ENCODE results near the gene HOXC5. TPM values are rescaled to one million over a fixed set of nuclear protein-coding genes. Genes with fewer than 3 reads are reported as not detected.

HOXC5 gene
- total RNA-seq, 1 experiment from 2014 or later: not detected

- Histone ChIP-seq H3K9me2 (replicated peaks; ENCODE audit: insufficient read depth, low read length) (no peaks in the 10 kb centered on the region), H3K4me3 (ENCODE audit: low read length) (no peak overlapping the region), H3K27ac (ENCODE audit: low read length) (no peak overlapping the region), H3K9ac (ENCODE audit: low read length) (0 out of 2 replicates have a peak overlapping the region, but pooled peaks have one; percentile 35), H3K4me2 (ENCODE audit: low read depth, low read length, poor library complexity, severe bottlenecking) (no peak overlapping the region), H2AFZ (ENCODE audit: low read length) (peak overlapping the region; percentile 65), H3K36me3 (ENCODE audit: insufficient read depth, low read length) (no peaks in the 10 kb centered on the region), H3K4me1 (ENCODE audit: low read length) (peaks cover 17% of the 10 kb centered on the region), H3K27me3 (ENCODE audit: low read length) (peaks cover 2% of the 10 kb centered on the region; the same call in 1 of the 2 replicates), H3K79me2 (ENCODE audit: low read length) (no peaks in the 10 kb centered on the region), H3K9me3 (ENCODE audit: low read length) (no peaks in the 10 kb centered on the region), H4K20me1 (ENCODE audit: insufficient read depth, low read depth, low read length) (no peaks in the 10 kb centered on the region)
- DNase-seq: no peak
Observed at GRCh38 chr12:54026640-54027441, 6.0 kb upstream of the HOXC5 start.

GRCh38 chr12:54027442-54027786, 5.4 kb upstream of the HOXC5 start:
- H3K9ac ChIP-seq (ENCODE audit: low read length): no peak overlapping the region
- H3K36me3 ChIP-seq (ENCODE audit: insufficient read depth, low read length): no peaks in the 10 kb centered on the region
- no peaks in the 10 kb centered on the region for H3K79me2 ChIP-seq (ENCODE audit: low read length)
- no peak overlapping the region for H3K4me3 ChIP-seq (ENCODE audit: low read length)
- H2AFZ ChIP-seq (ENCODE audit: low read length): no peak overlapping the region
- no peaks in the 10 kb centered on the region for H3K9me2 ChIP-seq (replicated peaks; ENCODE audit: insufficient read depth, low read length)
- H3K4me2 ChIP-seq (ENCODE audit: low read depth, low read length, poor library complexity, severe bottlenecking): no peak overlapping the region
- H4K20me1 ChIP-seq (ENCODE audit: insufficient read depth, low read depth, low read length): no peaks in the 10 kb centered on the region
- H3K9me3 ChIP-seq (ENCODE audit: low read length): no peaks in the 10 kb centered on the region
- no peak for DNase-seq
- peaks cover 17% of the 10 kb centered on the region for H3K4me1 ChIP-seq (ENCODE audit: low read length)
- H3K27ac ChIP-seq (ENCODE audit: low read length): no peak overlapping the region
- peaks cover 2% of the 10 kb centered on the region; the same call in 1 of the 2 replicates for H3K27me3 ChIP-seq (ENCODE audit: low read length)

- no peaks in the 10 kb centered on the region for H4K20me1 ChIP-seq (ENCODE audit: insufficient read depth, low read depth, low read length)
- H3K4me2 ChIP-seq (ENCODE audit: low read depth, low read length, poor library complexity, severe bottlenecking): no peak within 1 kb of the TSS
- peaks cover 26% of the 10 kb centered on the region for H3K4me1 ChIP-seq (ENCODE audit: low read length)
- no peaks in the 10 kb centered on the region for H3K9me3 ChIP-seq (ENCODE audit: low read length)
- no peak within 1 kb of the TSS for H2AFZ ChIP-seq (ENCODE audit: low read length)
- peaks cover 2% of the 10 kb centered on the region; the same call in 1 of the 2 replicates for H3K27me3 ChIP-seq (ENCODE audit: low read length)
- H3K36me3 ChIP-seq (ENCODE audit: insufficient read depth, low read length): no peaks in the 10 kb centered on the region
- H3K9ac ChIP-seq (ENCODE audit: low read length): no peak within 1 kb of the TSS
- DNase-seq: peak; percentile 62
- no peaks in the 10 kb centered on the region for H3K9me2 ChIP-seq (replicated peaks; ENCODE audit: insufficient read depth, low read length)
- no peaks in the 10 kb centered on the region for H3K79me2 ChIP-seq (ENCODE audit: low read length)
- H3K4me3 ChIP-seq (ENCODE audit: low read length): no peak within 1 kb of the TSS
- no peak within 1 kb of the TSS for H3K27ac ChIP-seq (ENCODE audit: low read length)
Observed at GRCh38 chr12:54028314-54029201, 4.3 kb upstream of the HOXC5 start, which contains the start of gene HOXC6. Gene HOXC6, plus strand, starts transcription at chr12:54028440. Its CDS starts 82 bp downstream, at chr12:54028522.

- Histone ChIP-seq H2AFZ (ENCODE audit: low read length) (no peak overlapping the region), H3K4me1 (ENCODE audit: low read length) (peaks cover 37% of the 10 kb centered on the region), H3K36me3 (ENCODE audit: insufficient read depth, low read length) (no peaks in the 10 kb centered on the region), H3K9me3 (ENCODE audit: low read length) (no peaks in the 10 kb centered on the region), H3K4me2 (ENCODE audit: low read depth, low read length, poor library complexity, severe bottlenecking) (no peak overlapping the region), H4K20me1 (ENCODE audit: insufficient read depth, low read depth, low read length) (no peaks in the 10 kb centered on the region), H3K79me2 (ENCODE audit: low read length) (no peaks in the 10 kb centered on the region), H3K27me3 (ENCODE audit: low read length) (peaks cover 2% of the 10 kb centered on the region; the same call in 1 of the 2 replicates), H3K9me2 (replicated peaks; ENCODE audit: insufficient read depth, low read length) (no peaks in the 10 kb centered on the region), H3K9ac (ENCODE audit: low read length) (no peak overlapping the region), H3K4me3 (ENCODE audit: low read length) (no peak overlapping the region), H3K27ac (ENCODE audit: low read length) (no peak overlapping the region)
- no peak for DNase-seq
Observed at GRCh38 chr12:54029529-54030441, 3.1 kb upstream of the HOXC5 start.

DNA sequence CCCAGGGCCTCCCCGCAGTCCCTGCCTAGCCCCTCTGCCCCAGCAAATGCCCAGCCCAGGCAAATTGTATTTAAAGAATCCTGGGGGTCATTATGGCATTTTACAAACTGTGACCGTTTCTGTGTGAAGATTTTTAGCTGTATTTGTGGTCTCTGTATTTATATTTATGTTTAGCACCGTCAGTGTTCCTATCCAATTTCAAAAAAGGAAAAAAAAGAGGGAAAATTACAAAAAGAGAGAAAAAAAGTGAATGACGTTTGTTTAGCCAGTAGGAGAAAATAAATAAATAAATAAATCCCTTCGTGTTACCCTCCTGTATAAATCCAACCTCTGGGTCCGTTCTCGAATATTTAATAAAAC, 2.4 kb upstream of the HOXC5 start:
- no peak overlapping the region for H3K4me2 ChIP-seq (ENCODE audit: low read depth, low read length, poor library complexity, severe bottlenecking)
- no peak overlapping the region for H2AFZ ChIP-seq (ENCODE audit: low read length)
- no peak overlapping the region for H3K4me3 ChIP-seq (ENCODE audit: low read length)
- H3K27ac ChIP-seq (ENCODE audit: low read length): no peak overlapping the region
- DNase-seq: no peak
- no peaks in the 10 kb centered on the region for H3K9me3 ChIP-seq (ENCODE audit: low read length)
- no peaks in the 10 kb centered on the region for H3K79me2 ChIP-seq (ENCODE audit: low read length)
- no peak overlapping the region for H3K9ac ChIP-seq (ENCODE audit: low read length)
- H3K4me1 ChIP-seq (ENCODE audit: low read length): peaks cover 38% of the 10 kb centered on the region
- H3K9me2 ChIP-seq (replicated peaks; ENCODE audit: insufficient read depth, low read length): no peaks in the 10 kb centered on the region
- H4K20me1 ChIP-seq (ENCODE audit: insufficient read depth, low read depth, low read length): no peaks in the 10 kb centered on the region
- no peaks in the 10 kb centered on the region for H3K36me3 ChIP-seq (ENCODE audit: insufficient read depth, low read length)
- peaks cover 2% of the 10 kb centered on the region; the same call in 1 of the 2 replicates for H3K27me3 ChIP-seq (ENCODE audit: low read length)

- H3K9me2 ChIP-seq (replicated peaks; ENCODE audit: insufficient read depth, low read length): no peaks in the 10 kb centered on the region
- no peak for DNase-seq
- no peak overlapping the region for H3K4me2 ChIP-seq (ENCODE audit: low read depth, low read length, poor library complexity, severe bottlenecking)
- no peak overlapping the region for H2AFZ ChIP-seq (ENCODE audit: low read length)
- H3K4me3 ChIP-seq (ENCODE audit: low read length): no peak overlapping the region
- H3K9me3 ChIP-seq (ENCODE audit: low read length): no peaks in the 10 kb centered on the region
- peaks cover under 1% of the 10 kb centered on the region; the same call in 1 of the 2 replicates for H3K27me3 ChIP-seq (ENCODE audit: low read length)
- no peak overlapping the region for H3K27ac ChIP-seq (ENCODE audit: low read length)
- no peaks in the 10 kb centered on the region for H3K36me3 ChIP-seq (ENCODE audit: insufficient read depth, low read length)
- peaks cover 33% of the 10 kb centered on the region for H3K4me1 ChIP-seq (ENCODE audit: low read length)
- H3K9ac ChIP-seq (ENCODE audit: low read length): no peak overlapping the region
- no peaks in the 10 kb centered on the region for H4K20me1 ChIP-seq (ENCODE audit: insufficient read depth, low read depth, low read length)
- no peaks in the 10 kb centered on the region for H3K79me2 ChIP-seq (ENCODE audit: low read length)
Observed at GRCh38 chr12:54030889-54031471, 1.9 kb upstream of the HOXC5 start.

- Histone ChIP-seq H3K9me2 (replicated peaks; ENCODE audit: insufficient read depth, low read length) (no peaks in the 10 kb centered on the region), H3K27me3 (ENCODE audit: low read length) (no peaks in the 10 kb centered on the region), H3K9me3 (ENCODE audit: low read length) (no peaks in the 10 kb centered on the region)
Observed at GRCh38 chr12:54031480-54031879, 1.4 kb upstream of the HOXC5 start.

More at GRCh38 chr12:54031480-54031879, 1.4 kb upstream of the HOXC5 start:
- no peak overlapping the region for H3K4me3 ChIP-seq (ENCODE audit: low read length)
- no peak overlapping the region for H2AFZ ChIP-seq (ENCODE audit: low read length)
- H3K79me2 ChIP-seq (ENCODE audit: low read length): no peaks in the 10 kb centered on the region
- H3K36me3 ChIP-seq (ENCODE audit: insufficient read depth, low read length): no peaks in the 10 kb centered on the region
- no peak overlapping the region for H3K9ac ChIP-seq (ENCODE audit: low read length)
- H3K4me2 ChIP-seq (ENCODE audit: low read depth, low read length, poor library complexity, severe bottlenecking): no peak overlapping the region
- no peak for DNase-seq
- H4K20me1 ChIP-seq (ENCODE audit: insufficient read depth, low read depth, low read length): no peaks in the 10 kb centered on the region
- peaks cover 29% of the 10 kb centered on the region for H3K4me1 ChIP-seq (ENCODE audit: low read length)
- H3K27ac ChIP-seq (ENCODE audit: low read length): no peak overlapping the region
